OCI-LY7 (cell line): Measurements from ENCODE around the gene SYTL5. TPM values are rescaled to one million over a fixed set of nuclear protein-coding genes. Genes with fewer than 3 reads are reported as not detected.

Experiments used
- BruUV-seq: library from RNA; stranded (reverse); fragments of 400-500 nt; replicated peaks from 2 replicates; lab custom pipeline; 2021; lab: Mats Ljungman, UMichigan
- CTCF ChIA-PET: fragments of 300-600 bp; sonication (Branson Sonifier 250); formaldehyde crosslinking; loops from one replicate; lab custom pipeline; 2022; ENCODE audit warnings: antibody characterized with exemption; ENCODE audit not compliant: unreplicated experiment; lab: Charles Lee
- POLR2A ChIA-PET: fragments of 300-600 bp; sonication (Branson Sonifier 250); formaldehyde crosslinking; loops from one replicate; lab custom pipeline; 2022; ENCODE audit warnings: antibody characterized with exemption; lab: Charles Lee
- DNase-seq: peaks from one replicate; pipeline ENCODE4 v3.0.0-alpha.2; 2015; ENCODE audit warnings: low spot score
- H2AFZ ChIP-seq: fragments of 200-600 bp; sonication (generic), shearing (Covaris generic); 2 replicates; pipeline ENCODE4 v1.6.1; 2014; ENCODE audit warnings: mild to moderate bottlenecking, antibody characterized with exemption, low read length, moderate library complexity
- H3K27ac ChIP-seq: fragments of 200-600 bp; sonication (generic); 2 replicates; pipeline ENCODE4 v1.5.1; 2014; ENCODE audit warnings: mixed run types, low read depth, mild to moderate bottlenecking, moderate library complexity, low read length, inconsistent platforms; ENCODE audit not compliant: poor library complexity, severe bottlenecking
- H3K36me3 ChIP-seq: fragments of 200-600 bp; sonication (generic); 2 replicates; pipeline ENCODE4 v1.6.1; 2014; ENCODE audit warnings: mild to moderate bottlenecking, antibody characterized with exemption, low read length, moderate library complexity, mixed read lengths; ENCODE audit not compliant: insufficient read depth
- H3K4me1 ChIP-seq: fragments of 200-600 bp; sonication (generic); 2 replicates; pipeline ENCODE4 v1.5.1; 2014; ENCODE audit warnings: mild to moderate bottlenecking, low read length; ENCODE audit not compliant: insufficient read depth, poor library complexity, severe bottlenecking
- H3K4me2 ChIP-seq: fragments of 200-600 bp; sonication (generic); 2 replicates; pipeline ENCODE4 v1.6.1; 2014; ENCODE audit warnings: mild to moderate bottlenecking, low read length
- H3K4me3 ChIP-seq: fragments of 200-600 bp; sonication (generic); 2 replicates; pipeline ENCODE4 v1.5.1; 2014; ENCODE audit warnings: mild to moderate bottlenecking, low read depth, low read length; ENCODE audit not compliant: poor library complexity, severe bottlenecking
- H3K79me2 ChIP-seq: fragments of 200-600 bp; sonication (generic); 2 replicates; pipeline ENCODE4 v1.6.1; 2016; ENCODE audit warnings: low read depth, mild to moderate bottlenecking, low read length, moderate library complexity, mixed read lengths; ENCODE audit not compliant: insufficient read depth
- H3K9me2 ChIP-seq: fragments of 200-600 bp; sonication (generic); 2 replicates; pipeline ENCODE4 v1.6.1; 2016; ENCODE audit warnings: mild to moderate bottlenecking, low read length, mixed read lengths; ENCODE audit not compliant: insufficient read depth
- H3K9me3 ChIP-seq: fragments of 200-600 bp; sonication (generic); 2 replicates; pipeline ENCODE4 v1.6.1; 2014; ENCODE audit warnings: mild to moderate bottlenecking, mixed run types, low read length, mixed read lengths
- H4K20me1 ChIP-seq: fragments of 200-600 bp; sonication (generic); 2 replicates; pipeline ENCODE4 v1.6.1; 2014; ENCODE audit warnings: mild to moderate bottlenecking, antibody characterized with exemption, low read length, moderate library complexity, mixed read lengths; ENCODE audit not compliant: insufficient read depth
- EZH2phosphoT487 ChIP-seq: fragments of 200-600 bp; sonication (generic); IDR thresholded peaks from 2 replicates; pipeline ENCODE4 v1.6.1; 2018; ENCODE audit warnings: low read depth, borderline replicate concordance, mild to moderate bottlenecking, mixed run types, antibody characterized with exemption, low read length, moderate library complexity, mixed read lengths
- intact Hi-C: fragments of 100-400 bp; cut with micrococcal nuclease; formaldehyde crosslinking; loops from one replicate; pipeline ENCODE4 v1.10.0; 2022; ENCODE audit not compliant: unreplicated experiment
- total RNA-seq, 2 experiments: library from RNA; depleted of rRNA in 1 of 2; stranded (reverse); fragments of >200 nt in 1 of 2; shearing (Covaris generic) in 1 of 2; gene quantifications; 2 replicates each; pipeline ENCODE4 v1.2.3, GENCODE V29; 2014 to 2022
- TF ChIP-seq, protein P1 (sequence below): fragments of 200-600 bp; sonication (generic); conservative IDR thresholded peaks from 2 replicates; pipeline ENCODE4 v1.5.1; 2014; ENCODE audit warnings: mild to moderate bottlenecking, antibody characterized with exemption, low read length, moderate library complexity, mixed read lengths

The SYTL5 gene
- total RNA-seq, 2 experiments from 2014 or later, result not detected

GRCh38 chrX:37975421-37975820 lies 30.9 kb upstream of the SYTL5 start:
- no peak overlapping the region for H2AFZ ChIP-seq
- intact Hi-C loops, result no loop called here
- CTCF ChIA-PET, result no interaction called here

DNA sequence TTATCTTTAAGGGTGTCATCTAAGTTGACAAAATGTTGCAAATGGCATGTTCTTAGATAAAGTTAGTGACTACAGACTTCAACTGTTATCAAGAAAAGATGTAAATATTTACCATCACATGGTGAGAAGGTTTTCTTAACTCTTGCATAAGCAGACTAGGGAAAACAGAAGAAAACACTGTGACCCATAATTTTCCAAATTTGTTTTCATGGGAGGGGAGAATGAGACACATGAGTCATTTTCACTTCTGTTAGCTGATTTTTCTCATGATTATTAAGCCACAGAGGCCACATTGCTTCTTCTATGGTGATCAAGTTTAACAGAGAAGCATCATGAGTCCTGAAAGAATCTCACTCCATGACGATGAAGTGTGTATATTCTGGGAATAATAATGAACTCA lies 30.2 kb upstream of the SYTL5 start:
- intact Hi-C loops, result no loop called here
- Histone ChIP-seq H3K4me1 (no peaks in the 10 kb centered on the region), H3K9me2 (no peaks in the 10 kb centered on the region), H3K4me3 (no peak overlapping the region), H3K27ac (no peak overlapping the region), H3K9me3 (no peaks in the 10 kb centered on the region), H4K20me1 (no peaks in the 10 kb centered on the region), H3K36me3 (no peaks in the 10 kb centered on the region), H3K79me2 (no peaks in the 10 kb centered on the region), H3K4me2 (no peak overlapping the region), H2AFZ (no peak overlapping the region)
- ChIA-PET POLR2A (no interaction called here), CTCF (no interaction called here)
- no TSS peak for BruUV-seq
- TF ChIP-seq, protein P1, sequence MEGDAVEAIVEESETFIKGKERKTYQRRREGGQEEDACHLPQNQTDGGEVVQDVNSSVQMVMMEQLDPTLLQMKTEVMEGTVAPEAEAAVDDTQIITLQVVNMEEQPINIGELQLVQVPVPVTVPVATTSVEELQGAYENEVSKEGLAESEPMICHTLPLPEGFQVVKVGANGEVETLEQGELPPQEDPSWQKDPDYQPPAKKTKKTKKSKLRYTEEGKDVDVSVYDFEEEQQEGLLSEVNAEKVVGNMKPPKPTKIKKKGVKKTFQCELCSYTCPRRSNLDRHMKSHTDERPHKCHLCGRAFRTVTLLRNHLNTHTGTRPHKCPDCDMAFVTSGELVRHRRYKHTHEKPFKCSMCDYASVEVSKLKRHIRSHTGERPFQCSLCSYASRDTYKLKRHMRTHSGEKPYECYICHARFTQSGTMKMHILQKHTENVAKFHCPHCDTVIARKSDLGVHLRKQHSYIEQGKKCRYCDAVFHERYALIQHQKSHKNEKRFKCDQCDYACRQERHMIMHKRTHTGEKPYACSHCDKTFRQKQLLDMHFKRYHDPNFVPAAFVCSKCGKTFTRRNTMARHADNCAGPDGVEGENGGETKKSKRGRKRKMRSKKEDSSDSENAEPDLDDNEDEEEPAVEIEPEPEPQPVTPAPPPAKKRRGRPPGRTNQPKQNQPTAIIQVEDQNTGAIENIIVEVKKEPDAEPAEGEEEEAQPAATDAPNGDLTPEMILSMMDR, result no peak
- no peak for TF ChIP-seq EZH2phosphoT487
- DNase-seq, result no peak

More at GRCh38 chrX:37975421-37975820, 30.9 kb upstream of the SYTL5 start:
- H4K20me1 ChIP-seq, result no peaks in the 10 kb centered on the region
- no peak overlapping the region for H3K4me3 ChIP-seq
- H3K27ac ChIP-seq, result no peak overlapping the region
- TF ChIP-seq, protein P1, result no peak
- TF ChIP-seq EZH2phosphoT487, result no peak
- DNase-seq, result no peak
- POLR2A ChIA-PET, result interaction anchor here (0.6 kb wide), 1 partner anchor 492 kb away, joined by 4 read pairs; no protein-coding TSS in a partner anchor
- no peak overlapping the region for H3K4me2 ChIP-seq
- H3K9me2 ChIP-seq, result no peaks in the 10 kb centered on the region
- H3K79me2 ChIP-seq, result no peaks in the 10 kb centered on the region
- no peaks in the 10 kb centered on the region for H3K36me3 ChIP-seq
- no peaks in the 10 kb centered on the region for H3K9me3 ChIP-seq
- no peaks in the 10 kb centered on the region for H3K4me1 ChIP-seq
- no TSS peak for BruUV-seq

GRCh38 chrX:37984880-37985279 lies 21.5 kb upstream of the SYTL5 start:
- no peaks in the 10 kb centered on the region for H3K4me1 ChIP-seq
- ChIA-PET POLR2A (no interaction called here), CTCF (no interaction called here)
- BruUV-seq, result no TSS peak
- H3K27ac ChIP-seq, result no peak overlapping the region
- H3K36me3 ChIP-seq, result no peaks in the 10 kb centered on the region
- no peak overlapping the region for H2AFZ ChIP-seq
- H4K20me1 ChIP-seq, result no peaks in the 10 kb centered on the region
- no peak overlapping the region for H3K4me3 ChIP-seq
- no peaks in the 10 kb centered on the region for H3K9me2 ChIP-seq
- no peak overlapping the region for H3K4me2 ChIP-seq
- no peak for TF ChIP-seq EZH2phosphoT487
- TF ChIP-seq, protein P1, result no peak
- intact Hi-C loops, result no loop called here
- no peak for DNase-seq
- no peaks in the 10 kb centered on the region for H3K79me2 ChIP-seq
- H3K9me3 ChIP-seq, result no peaks in the 10 kb centered on the region
